B cell (primary cell): ENCODE results near the gene FER. TPM values are rescaled to one million over a fixed set of nuclear protein-coding genes. Genes with fewer than 3 reads are reported as not detected.

Experiments used
- ATAC-seq: fragments of 200-7000 bp; cut with Tn5 transposase; one replicate; pipeline ENCODE4 v1.10.0; 2021; ENCODE audit warnings: low read depth, mild to moderate bottlenecking, moderate number of reproducible peaks, moderate library complexity
- CTCF ChIA-PET: fragments of 350-600 bp; sonication (Branson Sonifier 250); formaldehyde crosslinking; loops from one replicate; lab custom pipeline; 2021; ENCODE audit warnings: antibody characterized with exemption, inconsistent platforms; lab: Charles Lee
- POLR2A ChIA-PET: fragments of 350-600 bp; sonication (Branson Sonifier 250); formaldehyde crosslinking; loops from one replicate; lab custom pipeline; 2021; ENCODE audit warnings: antibody characterized with exemption; lab: Charles Lee
- DNase-seq: peaks from one replicate; pipeline ENCODE4 v3.0.0; 2013
- H2AFZ ChIP-seq: 2 replicates; pipeline ENCODE4 v1.6.1; 2012; ENCODE audit warnings: mild to moderate bottlenecking, low read depth, low read length; ENCODE audit not compliant: insufficient read depth, poor library complexity, severe bottlenecking
- H3K27ac ChIP-seq, 2 donors: 1 replicate in 1 of 2; 2 replicates in 1 of 2; pipeline ENCODE4 v1.5.1; 2012 to 2013; ENCODE audit warnings: low read length in 2 of 2, mild to moderate bottlenecking in 2 of 2, moderate library complexity in 1 of 2
- H3K27me3 ChIP-seq, 4 experiments: fragments of 200-600 bp in 1 of 4; sonication (generic) in 1 of 4; replicated peaks in 1 of 4; 1 replicate in 2 of 4; 2 replicates in 2 of 4; pipeline versions ENCODE4 v1.6.1 to v1.7.0; 2013 to 2016; ENCODE audit warnings: low read length in 3 of 4, mild to moderate bottlenecking in 2 of 4, mixed read lengths in 1 of 4, moderate library complexity in 1 of 4; ENCODE audit not compliant: insufficient read depth in 4 of 4, control insufficient read depth in 3 of 4; ENCODE audit errors: control extremely low read depth in 1 of 4
- H3K36me3 ChIP-seq, 2 experiments: replicated peaks in 1 of 2; 1 replicate in 1 of 2; 2 replicates in 1 of 2; pipeline versions ENCODE4 v1.6.1 to v1.7.1; 2013; ENCODE audit warnings: low read length in 1 of 2; ENCODE audit not compliant: insufficient read depth in 2 of 2, control insufficient read depth in 1 of 2; ENCODE audit errors: control extremely low read depth in 1 of 2, extremely low read depth in 1 of 2
- H3K4me1 ChIP-seq, 2 donors: fragments of 200-600 bp in 1 of 2; sonication (generic) in 1 of 2; 1 replicate in 1 of 2; 2 replicates in 1 of 2; pipeline versions ENCODE4 v1.5.1 to v1.6.1; 2013 to 2017; ENCODE audit warnings: low read length in 2 of 2; ENCODE audit not compliant: control insufficient read depth in 2 of 2, insufficient read depth in 2 of 2
- H3K4me2 ChIP-seq: replicated peaks from 2 replicates; pipeline ENCODE3; 2012; ENCODE audit warnings: mild to moderate bottlenecking, low read depth, low read length; ENCODE audit not compliant: poor library complexity, severe bottlenecking
- H3K4me3 ChIP-seq, 5 experiments: fragments of 200-600 bp in 1 of 5; sonication (generic) in 1 of 5; 1 replicate in 3 of 5; 2 replicates in 2 of 5; pipeline versions ENCODE4 v1.5.1 to v1.7.0; 2011 to 2016; ENCODE audit warnings: low read length in 4 of 5, mild to moderate bottlenecking in 4 of 5, low read depth in 2 of 5, control low read depth in 1 of 5, moderate library complexity in 1 of 5; ENCODE audit not compliant: insufficient read depth in 1 of 5; ENCODE audit errors: control extremely low read depth in 1 of 5, extremely low read depth in 1 of 5
- H3K79me2 ChIP-seq: fragments of 200-600 bp; sonication (generic); one replicate; pipeline ENCODE4 v1.6.0; 2016; ENCODE audit warnings: low read length; ENCODE audit not compliant: control insufficient read depth, insufficient read depth
- H3K9ac ChIP-seq: fragments of 200-600 bp; sonication (generic); 2 replicates; pipeline ENCODE4 v1.6.1; 2017; ENCODE audit warnings: mild to moderate bottlenecking, low read length, moderate library complexity
- H3K9me3 ChIP-seq, 3 donors: one replicate each; pipeline versions ENCODE4 v1.6.1 to v1.7.1; 2013; ENCODE audit warnings: low read length in 2 of 3; ENCODE audit not compliant: control insufficient read depth in 2 of 3, insufficient read depth in 1 of 3; ENCODE audit errors: control extremely low read depth in 1 of 3
- H4K20me1 ChIP-seq: 2 replicates; pipeline ENCODE4 v1.6.0; 2012; ENCODE audit warnings: mild to moderate bottlenecking, low read length; ENCODE audit not compliant: insufficient read depth, control insufficient read depth, poor library complexity, severe bottlenecking
- H3K27ac Mint-ChIP-seq: one replicate; pipeline ENCODE4 v1.8.0; 2021; ENCODE audit warnings: mixed read lengths
- H3K27me3 Mint-ChIP-seq: one replicate; pipeline ENCODE4 v1.8.0; 2021; ENCODE audit warnings: mixed read lengths
- H3K4me1 Mint-ChIP-seq: one replicate; pipeline ENCODE4 v1.8.0; 2021; ENCODE audit warnings: mixed read lengths
- H3K4me3 Mint-ChIP-seq: one replicate; pipeline ENCODE4 v1.8.0; 2021; ENCODE audit warnings: mixed read lengths
- H3K9me3 Mint-ChIP-seq: one replicate; pipeline ENCODE4 v1.8.0; 2022; ENCODE audit warnings: mixed read lengths; ENCODE audit not compliant: insufficient read depth
- EZH2 ChIP-seq: IDR thresholded peaks from 2 replicates; pipeline ENCODE4 v1.6.1; 2012; ENCODE audit warnings: borderline replicate concordance, low read depth, mild to moderate bottlenecking, moderate library complexity, low read length; ENCODE audit not compliant: insufficient read depth, poor library complexity, severe bottlenecking
- WGBS: methylation state at CpG from one replicate; pipeline ENCODE4 v1.1.5; 2013; ENCODE audit warnings: missing lambda C conversion rate; ENCODE audit not compliant: insufficient coverage; 5-methylcytosine and 5-hydroxymethylcytosine counted together
- intact Hi-C: fragments of 100-400 bp; cut with micrococcal nuclease; formaldehyde crosslinking; loops from one replicate; pipeline ENCODE4 v1.10.0; 2022
- polyA plus RNA-seq: library from polyadenylated mRNA; depleted of rRNA; stranded (reverse); fragments of >200 nt; gene quantifications from 2 replicates; pipeline ENCODE4 v1.2.3, GENCODE V29; 2012
- total RNA-seq, 2 donors: library from RNA; stranded (reverse); fragments of 120-200 nt in 1 of 2; gene quantifications; 1 replicate in 1 of 2; 2 replicates in 1 of 2; pipeline versions ENCODE4 v1.2.3 to v1.2.4, GENCODE V29; 2013 to 2022
- TF ChIP-seq, protein P1 (sequence below): fragments of 200-600 bp; IDR thresholded peaks from one replicate; pipeline ENCODE4 v1.8.0; 2022; ENCODE audit warnings: antibody characterized with exemption, mild to moderate bottlenecking

The FER gene
- total and polyA plus RNA-seq, 2 donors (not counting 1 experiment from before 2014, with no cell fraction given), result 1.3 to 41.3 TPM

DNA sequence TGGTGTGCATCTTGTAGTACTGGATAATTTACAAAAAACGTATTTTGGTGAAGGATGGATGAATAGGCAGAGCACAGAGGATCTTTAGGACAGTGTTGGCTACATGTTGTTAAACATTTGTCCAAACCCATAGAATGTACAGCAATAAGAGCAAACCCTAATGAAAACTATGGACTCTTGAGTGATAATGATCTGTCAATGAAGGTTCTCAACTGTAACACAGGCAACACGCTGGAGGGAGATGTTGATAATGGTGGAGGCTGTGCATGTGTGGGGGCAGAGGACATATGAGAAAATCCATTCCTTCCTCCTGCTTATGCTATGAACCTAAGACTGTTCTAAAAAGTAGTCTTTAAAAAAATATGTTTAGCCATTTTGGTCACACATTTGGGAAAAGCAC lies 194.0 kb downstream of the FER start:
- H2AFZ ChIP-seq, result no peak overlapping the region
- H3K27me3 ChIP-seq, result no peaks in the 10 kb centered on the region
- no peak overlapping the region for H3K27ac Mint-ChIP-seq
- no peak overlapping the region for H3K27ac ChIP-seq
- no peaks in the 10 kb centered on the region for H3K9me3 Mint-ChIP-seq
- H3K9me3 ChIP-seq, result no peaks in the 10 kb centered on the region
- H3K79me2 ChIP-seq, result no peaks in the 10 kb centered on the region
- no peak overlapping the region for H3K4me2 ChIP-seq
- H3K9ac ChIP-seq, result no peak overlapping the region
- intact Hi-C loops, result no loop called here
- no peaks in the 10 kb centered on the region for H3K36me3 ChIP-seq
- no peak overlapping the region for H3K4me3 ChIP-seq
- H3K27me3 Mint-ChIP-seq, result no peaks in the 10 kb centered on the region
- no peak for TF ChIP-seq EZH2
- TF ChIP-seq, protein P1, sequence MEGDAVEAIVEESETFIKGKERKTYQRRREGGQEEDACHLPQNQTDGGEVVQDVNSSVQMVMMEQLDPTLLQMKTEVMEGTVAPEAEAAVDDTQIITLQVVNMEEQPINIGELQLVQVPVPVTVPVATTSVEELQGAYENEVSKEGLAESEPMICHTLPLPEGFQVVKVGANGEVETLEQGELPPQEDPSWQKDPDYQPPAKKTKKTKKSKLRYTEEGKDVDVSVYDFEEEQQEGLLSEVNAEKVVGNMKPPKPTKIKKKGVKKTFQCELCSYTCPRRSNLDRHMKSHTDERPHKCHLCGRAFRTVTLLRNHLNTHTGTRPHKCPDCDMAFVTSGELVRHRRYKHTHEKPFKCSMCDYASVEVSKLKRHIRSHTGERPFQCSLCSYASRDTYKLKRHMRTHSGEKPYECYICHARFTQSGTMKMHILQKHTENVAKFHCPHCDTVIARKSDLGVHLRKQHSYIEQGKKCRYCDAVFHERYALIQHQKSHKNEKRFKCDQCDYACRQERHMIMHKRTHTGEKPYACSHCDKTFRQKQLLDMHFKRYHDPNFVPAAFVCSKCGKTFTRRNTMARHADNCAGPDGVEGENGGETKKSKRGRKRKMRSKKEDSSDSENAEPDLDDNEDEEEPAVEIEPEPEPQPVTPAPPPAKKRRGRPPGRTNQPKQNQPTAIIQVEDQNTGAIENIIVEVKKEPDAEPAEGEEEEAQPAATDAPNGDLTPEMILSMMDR, result no peak
- ATAC-seq (no peak), DNase-seq (no peak)
- H3K4me1 ChIP-seq, result no peaks in the 10 kb centered on the region
- H4K20me1 ChIP-seq, result no peaks in the 10 kb centered on the region
- H3K4me3 Mint-ChIP-seq, result no peak overlapping the region
- no CpG with 5 or more reads among the region's 2 CpGs for WGBS
- POLR2A ChIA-PET, result no interaction called here
- CTCF ChIA-PET, result no interaction called here
- H3K4me1 Mint-ChIP-seq, result no peaks in the 10 kb centered on the region

DNA sequence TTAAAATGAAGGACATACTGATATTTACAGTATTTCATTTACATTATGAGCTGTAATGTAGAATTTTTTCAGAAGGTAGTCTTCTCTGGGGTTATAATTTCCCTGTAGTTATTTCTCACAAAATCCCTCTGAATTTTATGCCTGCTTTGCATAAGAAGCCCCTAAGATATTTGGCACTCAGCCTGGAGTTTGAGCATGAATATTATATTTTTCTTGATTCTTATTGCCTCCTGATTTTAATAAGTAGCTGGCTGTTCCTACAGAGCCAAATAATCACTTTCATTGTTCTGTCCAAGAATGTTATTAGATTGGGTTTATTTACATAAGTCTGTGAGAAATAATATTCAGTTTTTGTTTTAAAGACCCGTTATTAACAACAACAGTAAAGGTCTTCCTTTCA lies 195.0 kb downstream of the FER start:
- ATAC-seq, result no peak
- no peak for DNase-seq
- H3K36me3 ChIP-seq, result no peaks in the 10 kb centered on the region
- no peaks in the 10 kb centered on the region for H3K4me1 Mint-ChIP-seq
- H3K27me3 ChIP-seq, result no peaks in the 10 kb centered on the region
- WGBS, result no CpG with 5 or more reads among the region's 1 CpG
- ChIA-PET POLR2A (no interaction called here), CTCF (no interaction called here)
- H3K27ac Mint-ChIP-seq, result no peak overlapping the region
- no peak overlapping the region for H3K4me2 ChIP-seq
- H3K9ac ChIP-seq, result no peak overlapping the region
- no peaks in the 10 kb centered on the region for H3K9me3 Mint-ChIP-seq
- H3K79me2 ChIP-seq, result no peaks in the 10 kb centered on the region
- H2AFZ ChIP-seq, result no peak overlapping the region
- no peak overlapping the region for H3K4me3 Mint-ChIP-seq
- no peaks in the 10 kb centered on the region for H3K27me3 Mint-ChIP-seq
- H3K4me3 ChIP-seq, result no peak overlapping the region
- H3K27ac ChIP-seq, result no peak overlapping the region
- H3K9me3 ChIP-seq, result no peaks in the 10 kb centered on the region
- intact Hi-C loops, result no loop called here
- TF ChIP-seq, protein P1, result no peak
- TF ChIP-seq EZH2, result no peak
- H4K20me1 ChIP-seq, result no peaks in the 10 kb centered on the region
- H3K4me1 ChIP-seq, result no peaks in the 10 kb centered on the region
